ENCODE measurements around the gene PLXNA4.

DNA sequence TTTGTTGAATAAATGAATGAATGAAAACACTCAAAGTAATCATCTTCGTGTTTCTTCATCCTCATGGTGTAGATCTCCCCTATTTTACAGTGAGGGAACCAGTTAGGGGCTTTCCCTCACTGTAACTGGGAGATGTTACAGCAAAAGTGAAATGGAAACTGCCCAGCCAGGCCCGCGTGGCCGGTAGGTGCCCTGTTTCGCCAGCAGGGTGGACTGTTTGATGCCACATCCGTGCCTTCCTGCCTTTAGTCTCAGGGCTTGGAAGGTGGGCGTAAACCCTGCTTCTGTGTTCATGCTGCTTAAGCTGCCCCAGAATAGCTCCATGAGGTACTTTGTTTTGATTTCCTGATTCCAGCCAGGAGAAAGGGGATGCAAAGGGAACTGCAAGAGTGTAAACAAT, 268.8 kb downstream of the PLXNA4 start:
- TF ChIP-seq SP1 (IDR thresholded peaks at IDR 0.05): no peak
- TF ChIP-seq BHLHE40 (IDR thresholded peaks at IDR 0.05; ENCODE audit: borderline replicate concordance): no peak
- TF ChIP-seq TARDBP (IDR thresholded peaks at IDR 0.05): no peak
- no peak for TF ChIP-seq ARNT (IDR thresholded peaks at IDR 0.05)
- TF ChIP-seq SUZ12 (IDR thresholded peaks at IDR 0.05): no peak
- TF ChIP-seq FOXM1 (IDR thresholded peaks at IDR 0.05; ENCODE audit: borderline replicate concordance): no peak
- TF ChIP-seq ELF4 (IDR thresholded peaks at IDR 0.05): no peak
- no peak for TF ChIP-seq LEF1 (IDR thresholded peaks at IDR 0.05; ENCODE audit: borderline replicate concordance)
- no peak for TF ChIP-seq FOXA1 (IDR thresholded peaks at IDR 0.05)
- TF ChIP-seq FOXK2 (IDR thresholded peaks at IDR 0.05): no peak
- TF ChIP-seq NFRKB (IDR thresholded peaks at IDR 0.05): no peak
- TF ChIP-seq, protein P1, sequence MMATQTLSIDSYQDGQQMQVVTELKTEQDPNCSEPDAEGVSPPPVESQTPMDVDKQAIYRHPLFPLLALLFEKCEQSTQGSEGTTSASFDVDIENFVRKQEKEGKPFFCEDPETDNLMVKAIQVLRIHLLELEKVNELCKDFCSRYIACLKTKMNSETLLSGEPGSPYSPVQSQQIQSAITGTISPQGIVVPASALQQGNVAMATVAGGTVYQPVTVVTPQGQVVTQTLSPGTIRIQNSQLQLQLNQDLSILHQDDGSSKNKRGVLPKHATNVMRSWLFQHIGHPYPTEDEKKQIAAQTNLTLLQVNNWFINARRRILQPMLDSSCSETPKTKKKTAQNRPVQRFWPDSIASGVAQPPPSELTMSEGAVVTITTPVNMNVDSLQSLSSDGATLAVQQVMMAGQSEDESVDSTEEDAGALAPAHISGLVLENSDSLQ (IDR thresholded peaks at IDR 0.05): no peak
